DOHH2 (cell line): ENCODE results near the gene HMX3.

Experiments
- EZH2phosphoT487 ChIP-seq: fragments of 200-600 bp; sonication (generic); IDR thresholded peaks from 2 replicates; pipeline ENCODE4 v1.6.1; 2017; ENCODE audit warnings: borderline replicate concordance, mild to moderate bottlenecking, antibody characterized with exemption, low read length, moderate library complexity, mixed read lengths
- TF ChIP-seq, protein P1 (sequence below): fragments of 200-600 bp; sonication (generic); IDR thresholded peaks from one replicate; pipeline ENCODE4 v1.5.1; 2014; ENCODE audit warnings: antibody characterized with exemption, mild to moderate bottlenecking, low read depth, low read length; ENCODE audit not compliant: poor library complexity, severe bottlenecking

DNA sequence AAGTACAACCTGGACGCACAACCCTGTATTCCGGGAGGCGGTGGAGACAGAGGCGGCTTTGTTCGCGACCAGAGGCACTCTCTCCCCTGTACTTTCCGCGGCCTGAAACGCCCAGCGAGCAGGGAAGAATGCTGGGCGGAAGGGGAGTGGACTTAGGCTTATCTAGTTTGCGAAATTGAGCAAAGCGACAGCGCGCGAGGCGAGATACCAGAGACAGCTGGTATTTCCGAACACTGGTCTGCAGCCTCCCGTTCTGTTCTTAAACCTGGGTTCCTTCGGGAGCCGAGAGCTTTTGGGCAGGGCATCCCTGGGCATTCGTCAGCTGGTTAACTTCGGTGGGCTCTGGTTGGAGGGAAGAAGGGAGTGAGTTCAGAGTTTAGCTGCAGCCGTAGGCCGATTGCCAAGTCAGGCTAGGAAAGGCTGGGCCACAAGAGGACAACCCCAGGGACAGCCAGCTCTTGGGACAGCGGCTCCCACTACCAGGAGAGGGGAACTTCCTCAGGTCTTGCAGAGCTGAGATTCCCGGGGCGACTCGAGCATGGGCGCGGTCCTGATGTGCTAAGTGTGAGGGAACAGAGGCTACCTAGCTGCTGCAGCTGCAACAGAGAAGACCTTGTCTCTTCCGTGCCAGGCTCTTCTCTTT lies 3.9 kb downstream of the HMX3 start:
- TF ChIP-seq, protein P1, sequence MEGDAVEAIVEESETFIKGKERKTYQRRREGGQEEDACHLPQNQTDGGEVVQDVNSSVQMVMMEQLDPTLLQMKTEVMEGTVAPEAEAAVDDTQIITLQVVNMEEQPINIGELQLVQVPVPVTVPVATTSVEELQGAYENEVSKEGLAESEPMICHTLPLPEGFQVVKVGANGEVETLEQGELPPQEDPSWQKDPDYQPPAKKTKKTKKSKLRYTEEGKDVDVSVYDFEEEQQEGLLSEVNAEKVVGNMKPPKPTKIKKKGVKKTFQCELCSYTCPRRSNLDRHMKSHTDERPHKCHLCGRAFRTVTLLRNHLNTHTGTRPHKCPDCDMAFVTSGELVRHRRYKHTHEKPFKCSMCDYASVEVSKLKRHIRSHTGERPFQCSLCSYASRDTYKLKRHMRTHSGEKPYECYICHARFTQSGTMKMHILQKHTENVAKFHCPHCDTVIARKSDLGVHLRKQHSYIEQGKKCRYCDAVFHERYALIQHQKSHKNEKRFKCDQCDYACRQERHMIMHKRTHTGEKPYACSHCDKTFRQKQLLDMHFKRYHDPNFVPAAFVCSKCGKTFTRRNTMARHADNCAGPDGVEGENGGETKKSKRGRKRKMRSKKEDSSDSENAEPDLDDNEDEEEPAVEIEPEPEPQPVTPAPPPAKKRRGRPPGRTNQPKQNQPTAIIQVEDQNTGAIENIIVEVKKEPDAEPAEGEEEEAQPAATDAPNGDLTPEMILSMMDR: no peak
- TF ChIP-seq EZH2phosphoT487: no peak
